ENCODE results near the gene KLHDC8A. TPM values are rescaled to one million over a fixed set of nuclear protein-coding genes. Genes with fewer than 3 reads are reported as not detected.

Gene KLHDC8A
- total and polyA plus RNA-seq, 2 of the 4 experiments (the other 2 are of a cell fraction) = not detected

DNA sequence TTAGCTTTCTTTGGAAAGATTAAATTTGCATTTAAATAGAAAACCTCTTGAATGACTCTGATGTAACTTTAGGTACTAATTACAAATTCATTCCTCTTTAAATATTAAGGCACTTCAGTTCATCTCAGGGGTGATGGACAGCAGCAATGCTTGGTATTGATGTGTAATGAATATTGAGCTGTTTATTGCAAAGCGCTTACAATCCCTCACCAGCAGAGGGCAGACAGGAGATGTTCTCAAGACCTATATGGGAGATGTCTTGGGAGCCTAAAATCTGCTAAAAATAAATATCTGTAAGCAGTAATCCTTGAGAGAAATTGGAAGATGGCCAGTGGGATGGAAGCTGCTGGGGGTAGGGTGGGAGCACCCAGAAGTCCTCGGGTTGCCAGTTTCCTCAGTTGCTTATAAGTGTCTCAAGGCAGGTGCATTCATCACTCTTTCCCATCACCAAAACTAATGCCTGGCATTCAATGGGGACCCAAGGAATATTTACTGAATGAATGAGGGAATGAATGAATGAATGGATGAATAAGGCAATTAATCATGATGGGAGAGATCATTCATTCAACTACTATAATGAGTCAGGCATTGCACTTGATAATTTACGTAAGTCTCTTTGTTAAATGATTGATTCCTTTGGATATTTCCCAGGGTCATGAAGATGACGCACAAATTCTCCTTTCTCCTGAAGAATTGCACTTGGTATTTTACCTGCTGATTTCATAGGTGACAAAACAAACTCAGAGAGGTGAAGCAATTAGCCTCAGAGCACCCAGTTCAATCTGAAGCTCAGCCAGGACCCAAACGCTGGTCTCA, 2.3 kb downstream of the KLHDC8A start:
- Histone ChIP-seq H2AK9ac (replicated peaks; ENCODE audit: low read depth, low read length, poor library complexity) (no peak overlapping the region), H3K23ac (ENCODE audit: low read depth, low read length) (no peak overlapping the region), H3K9ac (ENCODE audit: low read depth, low read length) (no peak overlapping the region), H2BK120ac (ENCODE audit: low read depth, low read length) (no peak overlapping the region), H3K4me2 (ENCODE audit: low read depth, low read length) (no peak overlapping the region), H4K5ac (ENCODE audit: low read depth, low read length) (no peak overlapping the region), H4K91ac (ENCODE audit: insufficient read depth, low read depth, low read length) (no peak overlapping the region), H3K4ac (ENCODE audit: low read depth, low read length) (no peak overlapping the region), H2BK20ac (ENCODE audit: low read depth, low read length) (no peak overlapping the region), H3K56ac (ENCODE audit: extremely low read depth, insufficient read depth, low read length) (no peak overlapping the region), H2BK15ac (ENCODE audit: low read depth, low read length) (no peak overlapping the region), H2AK5ac (ENCODE audit: low read depth, low read length) (no peak overlapping the region), H3K79me1 (ENCODE audit: low read depth in 1 of 2, low read length in 2 of 2) (no peaks in the 10 kb centered on the region), H3K14ac (replicated peaks; ENCODE audit: low read depth, low read length) (no peak overlapping the region), H4K8ac (ENCODE audit: low read depth in 2 of 2, low read length in 2 of 2) (no peak overlapping the region), H3K18ac (ENCODE audit: low read depth, low read length) (no peak overlapping the region), H3K27ac (ENCODE audit: insufficient read depth, low read length) (no peak overlapping the region), H3K36me3 (ENCODE audit: control insufficient read depth, insufficient read depth, low read length) (no peaks in the 10 kb centered on the region), H2BK5ac (ENCODE audit: low read depth, low read length, poor library complexity, severe bottlenecking) (no peak overlapping the region), H2AFZ (replicated peaks; ENCODE audit: low read length, poor library complexity) (no peak overlapping the region), H3K27me3 (ENCODE audit: control insufficient read depth, insufficient read depth, low read length) (peaks cover 47% of the 10 kb centered on the region), H3K9me3 (ENCODE audit: control insufficient read depth, insufficient read depth, low read length) (no peaks in the 10 kb centered on the region), H3K4me3 (ENCODE audit: insufficient read depth, low read depth, low read length) (no peak overlapping the region), H3K9me1 (ENCODE audit: insufficient read depth, low read length) (no peaks in the 10 kb centered on the region), H4K20me1 (ENCODE audit: insufficient read depth, low read length) (no peaks in the 10 kb centered on the region), H3K4me1 (ENCODE audit: control insufficient read depth, insufficient read depth, low read length) (no peaks in the 10 kb centered on the region; the same call in 1 of the 2 replicates)
- dilution Hi-C loops (cut with HindIII; ENCODE audit: low sequenced_read_pairs, unreplicated experiment) (no loop called here), in situ Hi-C loops (cut with MboI; ENCODE audit: low sequenced_read_pairs) (loop anchor here (5.0 kb wide), 1 partner anchor 133 kb away; no protein-coding TSS in a partner anchor), intact Hi-C loops (cut with micrococcal nuclease) (loop anchor here (1.0 to 10.0 kb wide), 4 partner anchors 76 to 300 kb away; no protein-coding TSS in a partner anchor)
- ATAC-seq (ENCODE audit: low read depth) (peak; percentile 85), DNase-seq (peak; percentile 76)
- BruUV-seq (replicated peaks) = no TSS peak
- ChIA-PET CTCF (interaction anchor here (0.7 to 2.0 kb wide), 23 partner anchors 9 to 304 kb away, joined by 3 to 35 read pairs (median 4); no protein-coding TSS in a partner anchor), POLR2A (ENCODE audit: unreplicated experiment) (interaction anchor here (0.5 kb wide), 1 partner anchor 125 kb away, joined by 4 read pairs; no protein-coding TSS in a partner anchor)
- 39% methylated on average over 3 of the region's 5 CpGs; no CpG with 5 or more reads in 1 of the 2 experiments for WGBS, 2 experiments (ENCODE audit: extremely low coverage in 2 of 2, insufficient read length in 1 of 2)
- TF ChIP-seq NFE2L2 (IDR thresholded peaks at IDR 0.05; ENCODE audit: low read depth, low read length) (no peak), MXI1 (IDR thresholded peaks at IDR 0.05; ENCODE audit: borderline replicate concordance, low read depth, low read length) (no peak), ELK1 (IDR thresholded peaks at IDR 0.05; ENCODE audit: borderline replicate concordance, low read depth, low read length) (no peak), FOS (IDR thresholded peaks at IDR 0.05; ENCODE audit: low read depth, low read length) (no peak), MAFK (IDR thresholded peaks at IDR 0.05; ENCODE audit: low read depth, low read length) (no peak), POLR2A (IDR thresholded peaks at IDR 0.05; ENCODE audit: low read depth, low read length) (no peak), MAZ (IDR thresholded peaks at IDR 0.05; ENCODE audit: borderline replicate concordance, low read depth, low read length) (no peak), RAD21 (IDR thresholded peaks at IDR 0.05; ENCODE audit: low read length) (peak; percentile 81), CHD1 (IDR thresholded peaks at IDR 0.05; ENCODE audit: low read depth, low read length) (no peak), RFX5 (IDR thresholded peaks at IDR 0.05; ENCODE audit: low read depth, low read length) (no peak), CEBPB (IDR thresholded peaks at IDR 0.05; ENCODE audit: low read depth, low read length) (no peak), RCOR1 (IDR thresholded peaks at IDR 0.05; ENCODE audit: insufficient replicate concordance, low read length) (no peak), SMC3 (IDR thresholded peaks at IDR 0.05; ENCODE audit: low read depth, low read length) (peak; percentile 97)
- TF ChIP-seq, protein P1, sequence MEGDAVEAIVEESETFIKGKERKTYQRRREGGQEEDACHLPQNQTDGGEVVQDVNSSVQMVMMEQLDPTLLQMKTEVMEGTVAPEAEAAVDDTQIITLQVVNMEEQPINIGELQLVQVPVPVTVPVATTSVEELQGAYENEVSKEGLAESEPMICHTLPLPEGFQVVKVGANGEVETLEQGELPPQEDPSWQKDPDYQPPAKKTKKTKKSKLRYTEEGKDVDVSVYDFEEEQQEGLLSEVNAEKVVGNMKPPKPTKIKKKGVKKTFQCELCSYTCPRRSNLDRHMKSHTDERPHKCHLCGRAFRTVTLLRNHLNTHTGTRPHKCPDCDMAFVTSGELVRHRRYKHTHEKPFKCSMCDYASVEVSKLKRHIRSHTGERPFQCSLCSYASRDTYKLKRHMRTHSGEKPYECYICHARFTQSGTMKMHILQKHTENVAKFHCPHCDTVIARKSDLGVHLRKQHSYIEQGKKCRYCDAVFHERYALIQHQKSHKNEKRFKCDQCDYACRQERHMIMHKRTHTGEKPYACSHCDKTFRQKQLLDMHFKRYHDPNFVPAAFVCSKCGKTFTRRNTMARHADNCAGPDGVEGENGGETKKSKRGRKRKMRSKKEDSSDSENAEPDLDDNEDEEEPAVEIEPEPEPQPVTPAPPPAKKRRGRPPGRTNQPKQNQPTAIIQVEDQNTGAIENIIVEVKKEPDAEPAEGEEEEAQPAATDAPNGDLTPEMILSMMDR (conservative IDR thresholded peaks at IDR 0.05; ENCODE audit: low read depth, low read length) = peak; percentile 90

All from IMR-90 (cell line).